ENCODE data around the gene LTBP3.
"Not testable (repeated sequence)": the region's sequence is repeated elsewhere in the genome, so short reads cannot be mapped to it uniquely, and the experiment has no call there.

Gene LTBP3

GRCh38 chr11:65571420-65571819 lies 13.3 kb upstream of the LTBP3 start:
- no peak for DNase-seq

- DNase-seq = peak; percentile 83
These were observed 12.1 kb upstream of the LTBP3 start, which contains the start of gene ZNRD2 for GRCh38 chr11:65569973-65570918. Gene ZNRD2, plus strand, starts transcription at chr11:65570477. Its CDS starts 15 bp downstream, at chr11:65570492.

- DNase-seq = no peak
These were observed 11.2 kb upstream of the LTBP3 start for GRCh38 chr11:65569164-65569972.

- no peak for DNase-seq
These were observed 7.7 kb upstream of the LTBP3 start for GRCh38 chr11:65565624-65566453.

GRCh38 chr11:65564879-65565559 lies 6.9 kb upstream of the LTBP3 start:
- not testable (repeated sequence) for DNase-seq

- no peak for DNase-seq
These were observed 5.4 kb upstream of the LTBP3 start for GRCh38 chr11:65563601-65564000.

GRCh38 chr11:65562788-65563187 lies 4.6 kb upstream of the LTBP3 start:
- DNase-seq = no peak

GRCh38 chr11:65562020-65562419 lies 3.9 kb upstream of the LTBP3 start:
- no peak for DNase-seq

- no peak for DNase-seq
These were observed 2.6 kb upstream of the LTBP3 start for GRCh38 chr11:65560555-65561418.

GRCh38 chr11:65559951-65560537 lies 1.9 kb upstream of the LTBP3 start:
- no peak for DNase-seq

GRCh38 chr11:65559535-65559934 lies 1.4 kb upstream of the LTBP3 start:
- DNase-seq = no peak

GRCh38 chr11:65558930-65559509 lies 861 bp upstream of the LTBP3 start:
- DNase-seq = no peak

- DNase-seq = no peak
These were observed 718 bp downstream of the LTBP3 start for GRCh38 chr11:65557280-65558001.

GRCh38 chr11:65556470-65557279 lies 1.5 kb downstream of the LTBP3 start:
- DNase-seq = no peak

- no peak for DNase-seq
These were observed 2.4 kb downstream of the LTBP3 start for GRCh38 chr11:65555693-65556231.

- DNase-seq = no peak
These were observed 3.2 kb downstream of the LTBP3 start for GRCh38 chr11:65554842-65555430.

GRCh38 chr11:65554057-65554818 lies 3.9 kb downstream of the LTBP3 start:
- DNase-seq = no peak

All from NCI-H524 treated with DMSO at 0.1 percent for 48 hours (cell line).